UCSD-AML1 (cell line): ENCODE measurements around the gene INTS6.

Source experiments
- DNase-seq: peaks from one replicate; lab custom pipeline; 2025; ENCODE audit not compliant: unreplicated experiment; lab: John Stamatoyannopoulos, UW

Gene INTS6, protein sequence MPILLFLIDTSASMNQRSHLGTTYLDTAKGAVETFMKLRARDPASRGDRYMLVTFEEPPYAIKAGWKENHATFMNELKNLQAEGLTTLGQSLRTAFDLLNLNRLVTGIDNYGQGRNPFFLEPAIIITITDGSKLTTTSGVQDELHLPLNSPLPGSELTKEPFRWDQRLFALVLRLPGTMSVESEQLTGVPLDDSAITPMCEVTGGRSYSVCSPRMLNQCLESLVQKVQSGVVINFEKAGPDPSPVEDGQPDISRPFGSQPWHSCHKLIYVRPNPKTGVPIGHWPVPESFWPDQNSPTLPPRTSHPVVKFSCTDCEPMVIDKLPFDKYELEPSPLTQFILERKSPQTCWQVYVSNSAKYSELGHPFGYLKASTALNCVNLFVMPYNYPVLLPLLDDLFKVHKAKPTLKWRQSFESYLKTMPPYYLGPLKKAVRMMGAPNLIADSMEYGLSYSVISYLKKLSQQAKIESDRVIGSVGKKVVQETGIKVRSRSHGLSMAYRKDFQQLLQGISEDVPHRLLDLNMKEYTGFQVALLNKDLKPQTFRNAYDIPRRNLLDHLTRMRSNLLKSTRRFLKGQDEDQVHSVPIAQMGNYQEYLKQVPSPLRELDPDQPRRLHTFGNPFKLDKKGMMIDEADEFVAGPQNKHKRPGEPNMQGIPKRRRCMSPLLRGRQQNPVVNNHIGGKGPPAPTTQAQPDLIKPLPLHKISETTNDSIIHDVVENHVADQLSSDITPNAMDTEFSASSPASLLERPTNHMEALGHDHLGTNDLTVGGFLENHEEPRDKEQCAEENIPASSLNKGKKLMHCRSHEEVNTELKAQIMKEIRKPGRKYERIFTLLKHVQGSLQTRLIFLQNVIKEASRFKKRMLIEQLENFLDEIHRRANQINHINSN

DNA sequence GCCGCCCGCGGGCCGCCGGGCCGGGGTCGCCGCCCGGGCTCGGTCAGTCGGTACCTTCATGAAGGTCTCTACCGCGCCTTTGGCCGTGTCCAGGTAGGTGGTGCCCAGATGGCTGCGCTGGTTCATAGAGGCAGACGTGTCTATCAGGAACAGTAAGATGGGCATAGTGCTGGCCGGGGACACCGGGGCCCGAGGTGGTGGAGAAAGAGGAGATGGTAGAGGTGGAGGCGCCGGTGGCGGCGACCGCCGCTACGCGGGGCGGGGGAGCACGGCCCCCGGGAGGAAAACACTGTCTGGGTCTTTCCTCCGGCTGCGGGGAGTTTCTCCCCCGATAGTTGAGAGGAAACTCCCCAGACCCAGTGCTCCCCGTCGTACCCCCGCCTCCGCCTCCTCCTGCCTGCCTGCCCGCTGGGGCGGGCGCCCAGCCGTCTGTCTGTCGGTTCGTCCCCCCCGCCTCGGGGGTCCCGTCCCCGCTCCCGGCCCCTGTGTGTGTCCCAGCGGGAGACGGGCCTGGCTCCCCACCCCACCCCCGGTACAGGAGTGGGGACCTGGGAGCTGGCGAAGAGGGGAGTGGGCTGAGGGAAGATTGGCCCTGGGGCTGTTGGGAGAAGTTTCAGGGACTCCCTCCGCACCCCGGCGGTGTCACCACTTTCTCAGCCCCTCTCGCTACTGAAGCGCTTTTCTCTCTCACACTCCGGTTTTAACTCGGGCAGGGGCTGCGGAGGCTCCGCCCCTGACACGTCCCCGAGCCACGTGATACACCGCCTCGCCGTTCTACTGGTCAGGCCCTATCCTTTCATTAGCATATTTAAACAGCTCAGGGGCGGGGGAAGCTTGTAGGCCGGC is at the start of gene INTS6:
Gene INTS6 (minus strand): TSS at position 676 of the 846 bp plus-strand sequence. CDS start 511 bp downstream, at position 165.
- peak; percentile 98 for DNase-seq

GRCh38 chr13:51502153-51502651 is 49.4 kb upstream of the INTS6 start:
- no peak for DNase-seq

GRCh38 chr13:51501592-51502152 is 48.8 kb upstream of the INTS6 start:
- DNase-seq = no peak

DNA sequence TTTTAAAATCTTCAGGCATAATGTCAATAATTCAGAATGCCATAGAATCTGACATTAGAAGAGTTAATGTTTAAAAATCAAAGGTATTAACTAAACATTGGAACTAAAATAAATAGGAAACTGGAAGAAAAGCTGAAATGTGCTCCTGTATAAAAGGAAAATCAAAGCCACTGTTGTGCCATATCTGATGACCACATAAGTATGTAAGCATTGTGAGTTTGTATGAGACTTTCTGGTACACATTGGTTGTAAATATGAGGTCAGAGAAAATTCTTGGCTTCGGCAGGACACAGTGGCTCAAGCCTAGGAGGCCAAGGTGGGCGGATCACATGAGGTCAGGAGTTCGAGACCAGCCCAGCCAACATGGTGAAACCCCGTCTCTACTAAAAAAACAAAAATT is 48.3 kb upstream of the INTS6 start:
- DNase-seq = no peak

GRCh38 chr13:51500687-51501086 is 47.9 kb upstream of the INTS6 start:
- DNase-seq = no peak

GRCh38 chr13:51499841-51500240 is 47.0 kb upstream of the INTS6 start:
- DNase-seq = no peak

DNA sequence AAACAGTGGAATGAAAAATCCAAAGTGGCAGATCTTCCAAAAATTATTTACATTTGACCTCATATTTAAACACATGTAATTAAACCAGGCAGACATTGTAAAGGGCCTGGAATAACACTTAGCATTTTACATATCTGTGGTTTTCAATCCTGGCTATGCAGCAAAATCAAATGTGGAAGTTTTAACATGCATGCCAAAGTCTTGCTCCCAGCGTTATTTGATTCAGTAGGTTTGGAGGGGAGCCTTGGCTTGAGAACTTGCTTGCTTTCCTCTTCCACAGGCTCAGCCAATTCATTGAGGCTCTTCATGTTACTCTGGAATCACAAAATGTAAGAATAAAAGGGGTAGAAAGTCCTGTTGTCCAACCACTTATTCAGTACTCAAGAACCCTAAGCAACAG is 42.5 kb upstream of the INTS6 start:
- DNase-seq = no peak

- no peak for DNase-seq
Measured at GRCh38 chr13:51494156-51494555, 41.3 kb upstream of the INTS6 start.

DNA sequence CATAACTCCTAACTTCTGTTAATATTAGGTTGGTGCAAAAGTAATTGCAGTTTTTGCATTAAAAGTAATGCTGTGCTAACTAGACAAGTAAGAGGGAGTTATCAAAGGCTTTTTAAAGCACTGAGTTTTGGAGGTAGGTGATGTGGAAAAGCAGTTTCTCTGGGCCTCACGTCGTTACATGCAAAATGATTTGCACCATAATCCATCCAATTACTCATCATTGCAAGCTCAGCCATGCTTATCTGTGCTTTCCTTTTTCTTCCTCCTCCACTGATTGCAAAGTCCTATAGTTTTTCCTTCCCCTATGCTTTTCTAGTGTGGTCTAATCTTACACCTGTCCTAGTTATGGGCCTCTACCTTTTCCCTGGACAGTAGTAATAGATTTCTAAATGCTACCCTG is 35.4 kb upstream of the INTS6 start:
- DNase-seq = no peak

DNA sequence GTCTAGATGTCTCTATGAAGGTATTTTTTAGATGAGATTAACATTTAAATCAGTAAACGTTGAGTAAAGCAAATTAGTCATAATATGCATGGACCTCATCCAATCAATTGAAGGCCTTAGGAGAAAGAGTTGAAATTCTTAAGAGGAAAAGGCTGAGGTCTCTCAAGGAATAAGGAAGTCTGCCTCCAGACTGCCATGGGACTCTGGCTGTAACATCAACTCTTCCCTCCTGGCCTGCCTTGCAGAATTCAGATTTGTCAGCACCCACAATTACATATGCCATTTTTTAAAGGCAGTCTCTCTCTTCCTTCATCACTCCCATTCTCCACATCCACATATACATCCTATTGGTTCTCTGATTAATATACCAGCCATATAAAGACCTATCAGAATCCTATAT is 28.8 kb upstream of the INTS6 start:
- no peak for DNase-seq

GRCh38 chr13:51479199-51479523 is 26.3 kb upstream of the INTS6 start:
- DNase-seq = no peak

DNA sequence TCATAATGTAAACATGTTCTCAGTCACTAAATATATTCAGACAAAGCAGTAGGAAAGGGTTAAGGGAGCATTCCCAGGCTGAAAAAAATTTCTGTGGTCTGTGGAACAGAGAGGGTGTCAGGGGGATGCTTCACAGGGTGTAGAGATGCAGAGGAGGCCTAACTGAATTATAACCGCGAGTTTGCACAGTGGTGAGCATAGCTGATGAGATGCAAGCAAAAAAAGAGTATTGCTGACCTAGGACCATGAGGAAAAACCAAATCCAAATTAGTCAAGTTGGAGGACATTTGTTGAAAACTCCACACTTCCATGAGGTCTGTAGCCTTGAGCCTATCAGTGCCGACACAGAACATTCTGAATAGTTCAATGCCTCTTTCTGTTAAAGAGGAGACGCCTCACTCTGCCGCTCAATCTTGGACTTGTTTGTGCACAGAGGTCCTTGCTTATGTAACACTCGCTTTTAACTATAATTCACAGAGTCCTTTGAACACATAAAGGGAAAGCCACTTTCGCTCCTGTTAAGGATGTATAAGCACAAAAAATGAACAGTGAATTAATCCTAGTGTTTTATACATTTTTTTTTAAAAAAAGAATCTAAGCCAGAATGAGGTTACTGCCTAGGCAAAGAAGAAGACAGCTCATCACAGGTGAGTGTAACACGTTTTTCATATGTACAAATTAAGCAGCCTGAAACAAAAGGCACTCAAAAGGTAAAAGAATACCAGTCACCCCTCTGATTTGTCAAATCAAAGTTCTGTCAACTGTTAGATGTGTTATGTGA is 25.8 kb upstream of the INTS6 start:
- no peak for DNase-seq

GRCh38 chr13:51477653-51478324 is 25.0 kb upstream of the INTS6 start:
- DNase-seq = no peak

DNA sequence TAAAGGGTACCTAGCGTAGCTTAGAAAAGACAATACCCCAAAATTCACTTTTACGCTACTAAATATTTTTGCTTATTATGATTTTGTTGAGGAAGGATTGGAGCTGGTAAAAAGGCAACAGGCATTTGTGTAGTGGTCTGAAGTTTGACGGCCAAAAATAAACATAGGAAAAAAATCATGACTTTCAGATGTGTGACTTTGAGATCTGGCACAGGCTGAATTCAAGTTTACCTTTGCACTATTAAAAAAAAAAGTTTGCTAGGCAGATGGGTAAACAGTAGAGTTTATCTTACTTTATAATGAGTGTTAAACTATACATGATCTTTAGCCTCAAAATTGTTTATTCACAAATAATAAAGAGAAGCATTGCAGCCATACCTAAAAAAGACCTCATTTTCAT is 24.3 kb upstream of the INTS6 start:
- no peak for DNase-seq

DNA sequence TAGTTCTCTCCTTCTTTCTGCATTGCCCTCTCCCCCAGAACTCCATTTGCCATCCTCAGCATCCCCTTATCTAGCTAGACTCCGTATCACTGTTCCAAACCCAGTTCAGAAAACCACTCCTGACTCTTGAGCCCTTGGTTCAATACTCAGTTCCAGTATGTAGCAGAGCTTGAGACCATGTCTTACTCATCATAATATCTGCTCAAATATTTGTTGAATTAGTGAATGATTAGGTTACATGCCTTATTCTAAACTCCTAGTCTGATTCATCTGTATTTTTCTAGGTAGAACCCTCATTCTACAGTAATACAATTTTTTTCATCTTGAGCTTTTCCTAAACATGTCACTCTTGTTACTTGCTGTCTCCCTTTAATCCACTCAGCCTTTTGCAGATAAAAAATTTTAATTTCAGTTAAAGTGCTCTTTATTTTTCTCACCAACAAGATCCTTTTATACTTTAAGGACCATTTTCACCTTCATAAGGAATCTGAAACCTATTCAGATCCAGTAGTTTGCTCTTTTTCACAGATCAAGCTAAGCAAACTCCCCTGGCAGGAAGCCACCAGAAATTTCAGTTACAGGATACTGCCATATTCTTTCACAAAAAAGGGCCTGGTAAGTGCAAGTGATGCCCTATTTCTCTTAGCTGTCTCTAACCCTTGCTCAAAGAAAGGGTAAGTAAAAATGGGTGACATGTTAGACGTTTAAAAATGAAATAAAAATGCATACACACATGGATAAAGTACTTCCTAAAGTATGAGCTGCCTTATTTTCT is 23.1 kb upstream of the INTS6 start:
- DNase-seq = no peak

DNA sequence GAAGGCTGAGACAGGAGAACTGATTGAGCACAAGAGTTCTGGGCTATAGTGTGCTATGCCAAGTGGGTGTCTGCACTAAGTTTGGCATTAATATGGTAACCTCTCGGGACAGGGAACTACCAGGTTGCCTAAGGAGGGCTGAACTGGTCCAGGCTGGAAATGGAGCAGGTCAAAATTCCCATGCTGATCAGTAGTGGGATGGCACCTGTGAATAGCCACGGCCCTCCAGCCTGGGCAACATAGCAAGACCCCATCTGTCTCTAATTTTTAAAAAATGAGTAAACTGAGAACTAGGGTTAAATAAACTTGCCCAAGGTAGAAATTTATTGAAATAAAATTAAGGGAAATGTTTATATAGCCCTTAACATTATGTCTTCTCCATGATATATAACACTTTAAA is 17.0 kb upstream of the INTS6 start:
- no peak for DNase-seq

DNA sequence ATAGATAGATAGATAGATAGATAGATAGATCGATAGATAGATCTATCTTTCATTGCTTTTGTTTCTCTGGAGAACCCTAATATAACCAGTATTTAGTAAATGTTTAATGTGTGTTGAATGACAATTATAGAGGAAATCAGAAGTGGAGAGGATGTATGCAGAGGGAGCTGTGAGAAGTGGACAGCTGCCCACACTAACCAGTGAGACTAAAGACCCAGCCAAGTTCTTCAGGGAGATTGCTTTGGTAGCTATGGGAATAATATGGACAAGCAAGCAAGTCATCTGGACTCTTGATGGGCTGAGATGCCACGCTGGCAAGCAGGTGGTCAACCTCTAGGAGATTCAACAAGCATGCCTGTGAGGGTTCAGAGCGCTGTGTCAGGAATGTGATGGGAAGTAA is 14.9 kb upstream of the INTS6 start:
- no peak for DNase-seq

GRCh38 chr13:51465124-51465523 is 12.3 kb upstream of the INTS6 start:
- no peak for DNase-seq
